Measurements from ENCODE around the gene ZFHX3. TPM values are rescaled to one million over a fixed set of nuclear protein-coding genes. Genes with fewer than 3 reads are reported as not detected.

The ZFHX3 gene
- total and polyA plus RNA-seq, 2 donors (not counting 3 experiments of a cell fraction or from before 2014, with no cell fraction given), result 3.7 to 18.8 TPM

DNA sequence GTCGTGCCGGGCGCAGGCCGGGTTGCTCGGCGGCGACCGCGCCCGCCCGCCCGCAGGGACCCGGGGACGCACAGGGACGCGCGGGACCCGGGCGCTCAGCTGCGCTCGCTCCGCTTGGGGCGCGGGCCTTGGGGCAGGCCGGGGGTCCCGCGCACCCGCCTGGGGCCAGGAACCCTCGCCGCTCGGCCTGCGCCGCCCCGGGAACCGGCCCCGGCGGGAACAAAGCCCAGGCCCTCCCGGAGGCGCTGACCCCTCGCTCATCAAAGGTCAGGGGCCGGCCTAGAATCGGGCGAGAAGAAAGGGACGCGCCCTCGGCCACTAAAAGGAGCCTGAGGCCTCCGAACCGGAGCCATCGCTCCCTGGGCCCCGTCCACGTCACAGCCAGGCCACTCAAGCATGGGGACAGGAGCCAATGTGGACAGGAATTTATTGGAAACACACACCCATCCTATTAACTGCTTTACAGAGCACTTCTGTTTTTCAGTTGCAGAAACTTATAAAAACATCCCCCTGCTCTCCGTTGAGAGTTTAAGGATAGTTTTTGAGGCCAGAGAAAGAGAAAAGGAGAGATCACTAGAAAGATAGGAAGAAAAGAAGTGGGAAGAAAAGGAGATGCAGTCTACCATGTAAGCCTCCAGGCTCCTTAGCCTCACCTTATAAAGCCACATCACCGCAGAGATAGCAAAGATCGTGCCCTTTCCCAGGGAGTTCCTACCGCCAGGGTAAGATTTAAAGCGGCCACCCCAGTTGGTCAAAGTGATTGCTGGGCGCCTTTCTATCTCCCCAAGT, 558 bp upstream of the ZFHX3 start:
- peak; percentile 4 for FAIRE-seq
- H3K4me2 ChIP-seq (ENCODE audit: insufficient read depth, low read length), result peak overlapping the region; percentile 64
- no peaks in the 10 kb centered on the region for H4K20me1 ChIP-seq (replicated peaks; ENCODE audit: control insufficient read depth, extremely low read depth, insufficient read depth, low read length)
- H3K4me1 ChIP-seq (ENCODE audit: control insufficient read depth, extremely low read depth, insufficient read depth, low read length), result peaks cover 33% of the 10 kb centered on the region
- TSS peak; percentile 60 for BruUV-seq (replicated peaks)
- dilution Hi-C loops (cut with MboI; ENCODE audit: extremely low pct_ligation_motif_present, low sequenced_read_pairs), result no loop called here
- H3K27ac ChIP-seq (ENCODE audit: insufficient read depth, low read depth, low read length), result peak overlapping the region; percentile 54
- H3K9ac ChIP-seq (replicated peaks; ENCODE audit: extremely low read depth, insufficient read depth, low read length), result peak overlapping the region; percentile 86
- ChIA-PET POLR2A (no interaction called here), CTCF (interaction anchor here (0.9 to 4.8 kb wide), 3 partner anchors 11 to 216 kb away, joined by 3 to 22 read pairs (median 4); no protein-coding TSS in a partner anchor)
- no peaks in the 10 kb centered on the region for H3K9me3 ChIP-seq (replicated peaks; ENCODE audit: control insufficient read depth, insufficient read depth, low read length)
- peak overlapping the region; percentile 30 to 74 (median 57) for H3K4me3 ChIP-seq (replicated peaks in 1 of 3; ENCODE audit: insufficient read depth in 1 of 3, low read depth in 1 of 3, low read length in 3 of 3)
- no peaks in the 10 kb centered on the region for H3K27me3 ChIP-seq (ENCODE audit: control insufficient read depth in 2 of 2, insufficient read depth in 2 of 2, low read length in 2 of 2)
- peaks cover 81% of the 10 kb centered on the region for H3K79me2 ChIP-seq (ENCODE audit: control insufficient read depth, insufficient read depth, low read length)
- no peak for TF ChIP-seq GATA2 (IDR thresholded peaks at IDR 0.05; ENCODE audit: insufficient read depth, insufficient read length, low read depth, low read length)
- TF ChIP-seq EZH2 (IDR thresholded peaks at IDR 0.05; ENCODE audit: borderline replicate concordance, low read depth, low read length, severe bottlenecking), result no peak
- no peaks in the 10 kb centered on the region for H3K36me3 ChIP-seq (ENCODE audit: control insufficient read depth in 2 of 2, extremely low read depth in 1 of 2, insufficient read depth in 2 of 2, low read length in 2 of 2)
- intact Hi-C loops (cut with micrococcal nuclease), result loop anchor here (1.0 kb wide), 2 partner anchors 23 to 546 kb away; no protein-coding TSS in a partner anchor
- H3K9me1 ChIP-seq (replicated peaks; ENCODE audit: control insufficient read depth, extremely low read depth, insufficient read depth, low read length), result no peaks in the 10 kb centered on the region
- peak; percentile 30 for DNase-seq (ENCODE audit: low read depth, low spot score)
- peak overlapping the region; percentile 66 for H2AFZ ChIP-seq (ENCODE audit: low read depth, low read length)

DNA sequence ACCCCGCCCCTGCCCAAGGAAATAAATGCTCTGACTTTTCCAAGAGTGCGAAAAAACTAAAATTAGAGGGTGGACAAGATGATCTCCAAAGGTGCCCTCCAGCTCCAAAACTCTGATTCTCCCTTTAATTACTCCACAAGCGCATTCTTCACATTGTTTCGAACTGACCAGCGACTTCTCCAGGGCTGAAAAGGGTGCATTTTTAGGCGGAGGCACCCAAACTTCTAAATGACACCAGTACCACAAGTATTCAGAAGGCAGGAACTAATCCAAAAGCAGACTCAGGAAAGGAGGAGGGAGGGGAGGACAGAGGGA, 750 bp downstream of the ZFHX3 start:
- H2AFZ ChIP-seq (ENCODE audit: low read depth, low read length), result no peak overlapping the region
- peak overlapping the region; percentile 58 for H3K4me2 ChIP-seq (ENCODE audit: insufficient read depth, low read length)
- no peak overlapping the region for H3K27ac ChIP-seq (ENCODE audit: insufficient read depth, low read depth, low read length)
- H3K9me1 ChIP-seq (replicated peaks; ENCODE audit: control insufficient read depth, extremely low read depth, insufficient read depth, low read length), result no peaks in the 10 kb centered on the region
- no TSS peak for BruUV-seq (replicated peaks)
- TF ChIP-seq GATA2 (IDR thresholded peaks at IDR 0.05; ENCODE audit: insufficient read depth, insufficient read length, low read depth, low read length) (no peak), FOS (IDR thresholded peaks at IDR 0.05; ENCODE audit: borderline replicate concordance, insufficient read depth, low read length) (no peak), POLR2A (IDR thresholded peaks at IDR 0.05; ENCODE audit: low read depth, low read length) (no peak), MYC (IDR thresholded peaks at IDR 0.05; ENCODE audit: low read depth, low read length) (no peak), JUN (IDR thresholded peaks at IDR 0.05; ENCODE audit: borderline replicate concordance, insufficient read depth, insufficient read length, low read depth) (no peak), EZH2 (IDR thresholded peaks at IDR 0.05; ENCODE audit: borderline replicate concordance, low read depth, low read length, severe bottlenecking) (no peak), POLR2AphosphoS5 (IDR thresholded peaks at IDR 0.05; ENCODE audit: insufficient read depth, low read depth, low read length) (no peak)
- TF ChIP-seq, protein P1, sequence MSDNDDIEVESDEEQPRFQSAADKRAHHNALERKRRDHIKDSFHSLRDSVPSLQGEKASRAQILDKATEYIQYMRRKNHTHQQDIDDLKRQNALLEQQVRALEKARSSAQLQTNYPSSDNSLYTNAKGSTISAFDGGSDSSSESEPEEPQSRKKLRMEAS (IDR thresholded peaks at IDR 0.05; ENCODE audit: insufficient read depth, insufficient read length), result no peak
- TF ChIP-seq, protein P2, sequence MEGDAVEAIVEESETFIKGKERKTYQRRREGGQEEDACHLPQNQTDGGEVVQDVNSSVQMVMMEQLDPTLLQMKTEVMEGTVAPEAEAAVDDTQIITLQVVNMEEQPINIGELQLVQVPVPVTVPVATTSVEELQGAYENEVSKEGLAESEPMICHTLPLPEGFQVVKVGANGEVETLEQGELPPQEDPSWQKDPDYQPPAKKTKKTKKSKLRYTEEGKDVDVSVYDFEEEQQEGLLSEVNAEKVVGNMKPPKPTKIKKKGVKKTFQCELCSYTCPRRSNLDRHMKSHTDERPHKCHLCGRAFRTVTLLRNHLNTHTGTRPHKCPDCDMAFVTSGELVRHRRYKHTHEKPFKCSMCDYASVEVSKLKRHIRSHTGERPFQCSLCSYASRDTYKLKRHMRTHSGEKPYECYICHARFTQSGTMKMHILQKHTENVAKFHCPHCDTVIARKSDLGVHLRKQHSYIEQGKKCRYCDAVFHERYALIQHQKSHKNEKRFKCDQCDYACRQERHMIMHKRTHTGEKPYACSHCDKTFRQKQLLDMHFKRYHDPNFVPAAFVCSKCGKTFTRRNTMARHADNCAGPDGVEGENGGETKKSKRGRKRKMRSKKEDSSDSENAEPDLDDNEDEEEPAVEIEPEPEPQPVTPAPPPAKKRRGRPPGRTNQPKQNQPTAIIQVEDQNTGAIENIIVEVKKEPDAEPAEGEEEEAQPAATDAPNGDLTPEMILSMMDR (IDR thresholded peaks at IDR 0.05; ENCODE audit: extremely low read depth in 1 of 2, insufficient read depth in 1 of 2, low read depth in 1 of 2, low read length in 2 of 2), result no peak
- H3K79me2 ChIP-seq (ENCODE audit: control insufficient read depth, insufficient read depth, low read length), result peaks cover 73% of the 10 kb centered on the region
- H3K4me3 ChIP-seq (replicated peaks in 1 of 3; ENCODE audit: insufficient read depth in 1 of 3, low read depth in 1 of 3, low read length in 3 of 3), result peak overlapping the region in 2 of 3 experiments; percentile 70 to 74
- H3K27me3 ChIP-seq (ENCODE audit: control insufficient read depth in 2 of 2, insufficient read depth in 2 of 2, low read length in 2 of 2), result no peaks in the 10 kb centered on the region
- dilution Hi-C loops (cut with MboI; ENCODE audit: extremely low pct_ligation_motif_present, low sequenced_read_pairs), result no loop called here
- no peaks in the 10 kb centered on the region for H3K9me3 ChIP-seq (replicated peaks; ENCODE audit: control insufficient read depth, insufficient read depth, low read length)
- H4K20me1 ChIP-seq (replicated peaks; ENCODE audit: control insufficient read depth, extremely low read depth, insufficient read depth, low read length), result no peaks in the 10 kb centered on the region
- H3K36me3 ChIP-seq (ENCODE audit: control insufficient read depth in 2 of 2, extremely low read depth in 1 of 2, insufficient read depth in 2 of 2, low read length in 2 of 2), result no peaks in the 10 kb centered on the region
- no peak overlapping the region for H3K9ac ChIP-seq (replicated peaks; ENCODE audit: extremely low read depth, insufficient read depth, low read length)
- ChIA-PET CTCF (interaction anchor here (0.9 to 4.8 kb wide), 3 partner anchors 10 to 214 kb away, joined by 3 to 22 read pairs (median 4); no protein-coding TSS in a partner anchor), POLR2A (no interaction called here)
- DNase-seq (ENCODE audit: low read depth, low spot score) (no peak), FAIRE-seq (no peak)
- intact Hi-C loops (cut with micrococcal nuclease), result no loop called here
- peaks cover 20% of the 10 kb centered on the region for H3K4me1 ChIP-seq (ENCODE audit: control insufficient read depth, extremely low read depth, insufficient read depth, low read length)

All from endothelial cell of umbilical vein (primary cell).